Frontal cortex (tissue), 4 donors: Measurements from ENCODE around the gene AKAP10. TPM values are rescaled to one million over a fixed set of nuclear protein-coding genes. Genes with fewer than 3 reads are reported as not detected.
A peak's percentile ranks its signal among the peaks of the same experiment; 100 is the strongest.
"Not testable (repeated sequence)": the region's sequence is repeated elsewhere in the genome, so short reads cannot be mapped to it uniquely, and the experiment has no call there.

ENCODE experiments used
- DNase-seq, 2 donors: peaks; one replicate each; pipeline ENCODE4 v3.0.0; 2012; ENCODE audit warnings: low spot score in 2 of 2
- FAIRE-seq: peaks from 2 replicates; lab custom pipeline; 2012; peaks lifted over from hg19 to GRCh38; lab: Jason Lieb, UNC
- total RNA-seq: library from RNA; depleted of rRNA; stranded (reverse); fragments of >200 nt; gene quantifications from one replicate; pipeline ENCODE4 v1.2.3, GENCODE V29; 2014
- donor health status: control.
- donor health status: control.
- donor health status: control.

AKAP10 gene
- total RNA-seq, result 39.1 TPM

DNA sequence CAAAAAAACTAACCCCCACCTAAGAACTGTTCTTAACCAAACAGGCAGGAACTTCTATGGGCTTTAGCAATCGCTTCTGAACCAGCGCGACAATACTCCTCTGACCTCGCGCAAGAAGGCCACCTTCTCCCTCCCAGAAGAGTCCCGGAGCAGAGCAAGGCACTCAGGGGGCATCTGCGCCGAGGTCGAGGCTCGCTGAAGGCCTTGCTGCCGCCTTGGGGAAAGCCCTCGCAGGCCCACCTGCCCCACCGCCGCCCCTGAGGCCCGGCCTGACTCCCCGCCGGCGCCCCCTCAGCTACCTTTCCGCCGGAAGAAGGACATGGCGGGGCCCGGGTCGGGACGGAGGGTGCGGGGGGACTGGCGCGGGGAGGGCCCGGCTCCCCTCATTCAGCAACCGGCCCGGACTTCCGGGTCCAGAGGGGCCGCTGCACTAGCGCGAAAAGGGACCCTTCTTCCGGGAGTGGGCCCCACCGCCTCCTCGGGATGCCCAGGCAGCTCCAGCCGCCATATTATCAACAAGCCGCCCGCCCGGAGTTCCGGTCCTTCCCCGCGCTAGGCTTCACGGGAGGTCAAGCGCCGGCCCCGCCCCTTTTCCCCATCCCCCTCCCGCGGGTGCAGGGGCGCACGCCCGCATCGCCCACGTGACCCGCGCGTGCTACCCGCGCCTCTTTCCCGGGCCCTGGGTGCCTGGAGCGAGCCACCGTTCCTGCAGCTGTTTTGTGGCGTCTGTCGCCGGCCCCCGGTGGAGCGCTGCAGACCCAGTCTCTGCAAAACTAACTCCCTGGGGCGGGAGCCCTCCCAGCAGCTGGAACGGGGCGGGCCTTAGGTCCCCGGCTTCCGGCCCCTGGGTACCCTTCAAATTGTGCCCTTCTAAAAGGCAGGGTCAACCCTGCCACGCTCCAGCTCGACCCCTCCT is at the start of gene AKAP10:
Gene AKAP10 (minus strand): TSS at position 536 of the 916 bp plus-strand sequence. CDS start 149 bp downstream, at position 387.
- no peak for FAIRE-seq
- peak; percentile 92 to 95 for DNase-seq

DNA sequence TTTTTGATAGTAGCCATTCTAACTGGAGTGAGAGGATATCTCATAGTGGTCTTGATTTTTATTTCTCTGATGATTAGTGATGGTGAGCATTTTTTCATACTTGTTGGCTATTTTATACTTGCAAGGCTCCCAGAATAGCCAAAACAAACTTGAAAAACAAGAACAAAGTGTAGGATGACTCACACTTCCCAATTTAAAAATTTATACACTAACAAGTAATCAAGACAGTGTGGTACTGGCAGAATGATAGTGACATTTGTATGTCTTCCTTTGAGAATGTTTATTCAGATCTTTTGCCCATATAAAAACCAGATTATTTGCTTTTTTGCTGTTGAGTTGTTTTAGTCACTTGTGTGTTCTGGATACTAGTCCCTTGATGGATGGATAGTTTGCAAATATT is 49.3 kb upstream of the AKAP10 start:
- no peak for DNase-seq
- FAIRE-seq, result no peak

- FAIRE-seq (no peak), DNase-seq (no peak)
Observed at GRCh38 chr17:20022701-20023100, 45.1 kb upstream of the AKAP10 start.

- not testable (repeated sequence) for DNase-seq, FAIRE-seq
Observed at GRCh38 chr17:20016475-20016992, 38.9 kb upstream of the AKAP10 start.

DNA sequence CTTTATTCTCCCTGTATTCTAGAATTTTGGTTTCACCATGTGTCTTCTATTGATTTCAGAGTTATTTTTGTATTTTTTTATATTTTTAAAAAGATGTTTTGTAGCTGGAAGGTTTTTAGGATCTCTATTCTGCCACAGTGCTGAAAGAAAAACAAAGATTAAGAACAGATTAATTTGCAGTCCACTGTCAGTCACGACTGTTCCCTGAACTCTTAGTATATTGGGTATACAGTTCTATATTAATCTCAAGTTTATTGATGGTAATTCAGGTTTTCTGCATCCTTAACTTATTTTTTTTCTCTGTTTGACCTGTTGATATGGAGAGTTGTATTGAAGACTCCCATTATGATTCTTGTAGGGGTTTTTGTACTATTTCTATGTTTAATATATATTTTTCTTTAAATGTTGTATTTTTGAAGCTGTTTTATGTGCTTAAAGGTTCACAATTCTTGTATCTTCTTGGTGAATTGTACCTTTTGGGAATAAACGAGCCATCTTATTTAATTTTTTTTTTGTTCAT is 34.4 kb upstream of the AKAP10 start:
- FAIRE-seq (no peak), DNase-seq (no peak)

DNA sequence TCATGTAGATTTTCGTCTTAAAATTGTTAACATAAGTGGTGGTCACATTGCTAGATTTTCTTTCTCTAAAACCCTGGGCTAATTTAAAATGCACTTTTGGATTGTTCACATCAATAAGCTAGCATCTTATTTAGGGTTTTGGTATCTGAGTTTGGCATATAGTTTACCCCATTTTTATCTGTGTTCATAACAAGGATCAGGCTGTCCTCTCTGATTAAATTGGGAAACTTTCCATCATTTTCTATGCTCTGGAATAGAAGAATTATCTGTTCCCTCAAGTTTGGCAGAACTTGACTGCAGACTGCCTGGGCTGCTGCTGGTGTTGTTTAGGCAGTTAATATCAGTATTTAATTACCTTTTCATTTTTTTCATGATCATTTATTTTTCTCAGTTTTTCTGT is 33.3 kb upstream of the AKAP10 start:
- FAIRE-seq (no peak), DNase-seq (no peak)

DNA sequence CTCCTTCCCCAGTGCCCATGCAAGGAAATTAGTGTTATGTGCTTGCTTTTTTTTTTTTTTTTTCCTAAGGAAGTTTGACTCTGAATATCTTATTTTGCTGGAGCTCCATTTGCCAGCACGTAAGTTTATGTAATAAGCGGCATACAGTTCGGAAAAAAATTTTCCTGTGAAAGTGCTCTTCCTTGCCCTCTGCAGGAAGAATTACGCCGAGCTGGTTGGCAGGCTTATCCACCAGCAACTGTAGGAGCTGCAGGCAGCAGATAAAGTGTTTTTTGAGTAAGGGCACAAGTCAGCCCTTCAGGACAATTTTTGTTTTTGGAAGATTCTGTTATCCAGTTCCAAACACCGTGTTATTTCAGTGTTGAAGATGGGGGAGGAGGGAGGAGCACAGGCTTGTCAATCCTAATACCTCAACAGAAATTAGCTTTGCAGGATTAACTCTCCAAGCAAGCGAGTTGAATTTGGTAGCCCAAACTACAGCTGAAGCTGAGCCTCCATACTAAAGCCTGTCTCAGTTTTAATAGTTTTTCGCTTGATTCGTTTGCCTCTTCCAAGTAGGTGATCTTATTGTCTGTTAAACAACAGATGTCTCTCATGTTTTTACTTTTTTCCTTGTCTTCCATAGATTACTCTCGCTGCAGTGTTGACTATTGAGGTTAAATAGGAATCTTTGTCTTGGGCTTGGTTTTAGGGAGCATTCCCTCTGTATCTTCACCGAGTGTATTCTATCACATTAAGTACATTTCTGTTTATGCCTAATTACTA is 32.7 kb upstream of the AKAP10 start:
- FAIRE-seq, result no peak

GRCh38 chr17:20009302-20010098 is 31.9 kb upstream of the AKAP10 start, which contains the start of gene SPECC1:
SPECC1 (plus strand) TSS chr17:20009359; CDS start chr17:20096652, 87,293 bp downstream.
- DNase-seq (peak; percentile 81 to 83), FAIRE-seq (no peak)

More for the DNA sequence above, 32.7 kb upstream of the AKAP10 start:
- peak; percentile 41 to 60 for DNase-seq

GRCh38 chr17:20009052-20009301 is 31.3 kb upstream of the AKAP10 start:
- FAIRE-seq (no peak), DNase-seq (no peak)

- FAIRE-seq (no peak), DNase-seq (peak in 1 of 2 donors; percentile 37)
Observed at GRCh38 chr17:20008242-20009051, 30.8 kb upstream of the AKAP10 start.

GRCh38 chr17:19996502-19996901 is 18.9 kb upstream of the AKAP10 start:
- DNase-seq (no peak), FAIRE-seq (no peak)

GRCh38 chr17:19996086-19996485 is 18.5 kb upstream of the AKAP10 start:
- DNase-seq (no peak), FAIRE-seq (no peak)

DNA sequence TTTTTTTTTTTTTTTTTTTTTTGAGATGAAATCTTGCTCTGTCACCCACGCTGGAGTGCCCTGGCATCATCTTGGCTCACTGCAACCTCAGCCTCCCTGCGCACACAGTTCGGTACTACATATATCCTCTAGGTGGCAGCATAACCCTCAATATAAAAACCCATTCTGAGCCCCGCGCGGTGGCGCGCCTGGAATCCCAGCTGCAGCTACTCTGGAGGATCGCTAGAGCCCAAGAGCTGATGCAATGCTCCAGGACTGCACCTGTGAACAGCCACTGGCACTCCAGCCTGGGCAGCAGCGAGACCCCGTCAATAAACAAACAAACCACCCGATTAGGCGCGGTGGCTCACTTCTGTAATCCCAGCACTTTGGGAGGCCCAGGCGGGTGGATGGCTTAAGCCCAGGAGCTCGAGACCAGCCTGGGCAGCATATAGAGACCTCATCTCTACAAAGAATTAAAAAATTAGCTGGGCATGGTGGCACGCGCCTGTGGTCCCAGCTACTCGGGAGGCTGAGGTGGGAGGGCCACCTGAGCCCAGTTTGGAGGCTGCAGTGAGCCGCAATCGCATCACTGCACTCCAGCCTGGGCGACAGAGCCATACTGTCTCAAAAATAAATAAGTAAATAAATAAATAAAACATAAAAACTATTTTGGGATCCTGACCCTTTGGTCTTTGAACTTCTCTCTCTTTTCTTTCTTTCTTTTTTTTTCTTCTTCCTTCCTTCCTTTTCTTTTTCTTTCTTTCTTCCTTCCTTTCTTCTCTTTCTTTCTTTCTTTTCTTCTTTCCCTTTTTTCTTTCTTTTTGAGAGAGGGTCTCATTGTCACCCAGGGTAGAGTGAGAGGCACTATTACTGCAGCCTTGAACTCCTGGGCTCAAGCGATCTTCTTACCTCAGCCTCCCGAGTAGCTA is 15.4 kb upstream of the AKAP10 start:
- DNase-seq (peak in 1 of 2 donors; percentile 67), FAIRE-seq (peak; percentile 94)

GRCh38 chr17:19991252-19991885 is 13.7 kb upstream of the AKAP10 start:
- FAIRE-seq (no peak), DNase-seq (no peak)

- DNase-seq, result no peak
- no peak for FAIRE-seq
Observed at GRCh38 chr17:19987897-19988296, 10.3 kb upstream of the AKAP10 start.

DNA sequence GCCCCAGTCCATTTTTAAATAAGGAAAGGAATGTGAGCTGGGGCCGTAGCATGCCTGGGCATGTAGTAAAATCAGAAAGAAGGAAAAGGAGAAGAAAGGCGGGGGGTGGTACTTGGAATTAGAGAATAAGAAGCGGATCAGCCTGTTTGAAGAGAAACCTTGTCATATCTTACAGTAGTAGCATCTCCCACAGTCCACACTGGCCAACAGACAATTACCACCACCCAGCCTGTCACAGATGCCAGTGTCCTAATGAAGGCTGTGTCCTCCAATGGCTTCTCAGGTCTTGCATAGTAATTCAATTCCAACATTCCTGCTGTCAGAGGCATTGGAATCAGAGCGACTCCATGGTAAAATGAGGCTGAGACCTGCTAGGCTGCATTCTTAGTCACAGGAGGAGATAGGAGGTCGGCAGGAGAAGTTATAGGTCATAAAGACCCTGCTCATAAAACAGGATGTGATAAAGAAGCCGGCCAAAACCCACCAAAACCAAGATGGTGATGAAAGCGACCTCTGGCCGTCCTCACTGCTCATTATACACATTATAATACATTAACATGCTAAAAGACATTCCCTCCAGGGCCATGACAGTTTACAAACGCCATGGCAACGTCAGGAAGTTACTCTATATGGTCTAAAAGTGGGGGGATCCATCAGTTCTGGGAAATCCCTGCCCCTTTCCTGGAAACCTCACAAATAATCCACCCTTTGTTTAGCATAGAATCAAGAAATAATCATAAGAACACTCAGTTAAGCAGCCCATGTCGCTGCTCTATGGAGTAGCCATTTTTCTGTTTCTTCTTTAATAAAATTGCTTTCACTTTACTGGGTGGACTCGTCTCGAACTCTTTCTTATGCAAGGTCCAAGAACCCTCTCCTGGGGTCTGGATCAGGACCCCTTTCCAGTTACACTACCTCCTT is 9.6 kb upstream of the AKAP10 start:
- FAIRE-seq (no peak), DNase-seq (no peak)
